GM12878 (cell line): Measurements from ENCODE around the gene RNASE2. TPM values are rescaled to one million over a fixed set of nuclear protein-coding genes. Genes with fewer than 3 reads are reported as not detected.
"Not testable (repeated sequence)": the region's sequence is repeated elsewhere in the genome, so short reads cannot be mapped to it uniquely, and the experiment has no call there.

Source experiments
- ATAC-seq: fragments of 200-7000 bp; cut with Tn5 transposase; 3 replicates; pipeline ENCODE4 v1.9.1; 2020; ENCODE audit warnings: mild to moderate bottlenecking, moderate library complexity
- BruUV-seq: library from RNA; stranded (reverse); fragments of 400-500 nt; replicated peaks from 2 replicates; lab custom pipeline; 2021; lab: Mats Ljungman, UMichigan
- CTCF ChIA-PET: fragments of 300-600 bp; sonication (Branson Sonifier 250); formaldehyde crosslinking; extraction: SDS; loops from one replicate; lab custom pipeline; 2021; ENCODE audit warnings: inconsistent platforms; lab: Yijun Ruan, JAX
- POLR2A ChIA-PET: fragments of 350-600 bp; formaldehyde crosslinking; extraction: SDS; loops from one replicate; lab custom pipeline; 2021; ENCODE audit warnings: inconsistent platforms; lab: Charles Lee
- RAD21 ChIA-PET: fragments of 300-600 bp; sonication (Branson Sonifier 250); formaldehyde crosslinking; loops from one replicate; lab custom pipeline; 2023; ENCODE audit warnings: antibody characterized with exemption; ENCODE audit not compliant: unreplicated experiment; lab: Charles Lee
- SMC1A ChIA-PET: fragments of 300-600 bp; sonication (Branson Sonifier 250); formaldehyde crosslinking; loops from one replicate; lab custom pipeline; 2023; ENCODE audit not compliant: unreplicated experiment, uncharacterized antibody; lab: Charles Lee
- DNase-seq: peaks from one replicate; pipeline ENCODE4 v3.0.0-alpha.2; 2011; ENCODE audit warnings: low read depth, low spot score
- FAIRE-seq: peaks from 3 replicates; lab custom pipeline; 2011; peaks lifted over from hg19 to GRCh38; lab: Jason Lieb, UNC
- H2AFZ ChIP-seq: 2 replicates; pipeline ENCODE4 v1.6.0; 2011; ENCODE audit warnings: low read depth, low read length, control low read depth; ENCODE audit not compliant: control insufficient read depth
- H3K27ac ChIP-seq: 2 replicates; pipeline ENCODE4 v1.5.1; 2011; ENCODE audit warnings: control low read depth; ENCODE audit not compliant: control insufficient read depth, insufficient read depth
- H3K27me3 ChIP-seq, 2 experiments: replicated peaks in 1 of 2; 2 replicates each; pipeline versions ENCODE4 v1.6.0 to v1.6.1; 2011; ENCODE audit warnings: low read length in 1 of 2; ENCODE audit not compliant: control insufficient read depth in 2 of 2, insufficient read depth in 2 of 2
- H3K36me3 ChIP-seq, 2 experiments: 2 replicates each; pipeline ENCODE4 v1.5.1; 2011; ENCODE audit warnings: low read length in 1 of 2; ENCODE audit not compliant: control insufficient read depth in 2 of 2, insufficient read depth in 2 of 2
- H3K4me1 ChIP-seq: 2 replicates; pipeline ENCODE4 v1.6.1; 2011; ENCODE audit warnings: mild to moderate bottlenecking, low read length, moderate library complexity, mixed read lengths; ENCODE audit not compliant: control insufficient read depth, insufficient read depth
- H3K4me2 ChIP-seq: 2 replicates; pipeline ENCODE4 v1.6.0; 2011; ENCODE audit warnings: control low read depth; ENCODE audit not compliant: control insufficient read depth, insufficient read depth
- H3K4me3 ChIP-seq: fragments of 200-600 bp; sonication (generic); 2 replicates; pipeline ENCODE4 v1.5.1; 2016
- H3K79me2 ChIP-seq: 2 replicates; pipeline ENCODE4 v1.6.0; 2011; ENCODE audit warnings: low read length; ENCODE audit not compliant: control insufficient read depth, insufficient read depth
- H3K9ac ChIP-seq: 2 replicates; pipeline ENCODE4 v1.8.0; 2011; ENCODE audit warnings: low read length, control low read depth, mixed read lengths; ENCODE audit not compliant: control insufficient read depth, insufficient read depth
- H3K9me3 ChIP-seq: replicated peaks from 3 replicates; pipeline ENCODE4 v1.5.1; 2011; ENCODE audit warnings: mild to moderate bottlenecking, low read length; ENCODE audit not compliant: control insufficient read depth, insufficient read depth
- H4K20me1 ChIP-seq: 2 replicates; pipeline ENCODE4 v1.6.0; 2011; ENCODE audit not compliant: control insufficient read depth, insufficient read depth
- ASH2L ChIP-seq: fragments of 300-600, 200-600 bp; sonication (generic); IDR thresholded peaks from 2 replicates; pipeline ENCODE4 v1.6.1; 2017; ENCODE audit warnings: low read depth, mild to moderate bottlenecking, borderline replicate concordance
- ATF3 ChIP-seq: IDR thresholded peaks from 2 replicates; pipeline ENCODE4 v1.6.1; 2011; ENCODE audit warnings: low read depth, mild to moderate bottlenecking, low read length, moderate library complexity, borderline replicate concordance; ENCODE audit errors: extremely low read depth
- GABPA ChIP-seq: IDR thresholded peaks from 2 replicates; pipeline ENCODE4 v1.6.1; 2014; ENCODE audit warnings: antibody characterized with exemption, low read depth, mild to moderate bottlenecking, inconsistent platforms
- IRF3 ChIP-seq: fragments of 450-650 bp; IDR thresholded peaks from 2 replicates; pipeline ENCODE4 v1.6.1; 2014; ENCODE audit warnings: mild to moderate bottlenecking
- MEF2B ChIP-seq: fragments of 450-650 bp; IDR thresholded peaks from 2 replicates; pipeline ENCODE4 v1.6.1; 2018; ENCODE audit warnings: mild to moderate bottlenecking, moderate library complexity; ENCODE audit not compliant: partially characterized antibody, poor library complexity, severe bottlenecking
- NBN ChIP-seq: fragments of 450-650 bp; IDR thresholded peaks from 2 replicates; pipeline ENCODE4 v1.6.1; 2016
- RAD21 ChIP-seq: IDR thresholded peaks from 2 replicates; pipeline ENCODE4 v1.6.1; 2011; ENCODE audit warnings: mild to moderate bottlenecking, low read depth, low read length, moderate library complexity; ENCODE audit not compliant: insufficient read depth
- RB1 ChIP-seq: fragments of 450-650 bp; formaldehyde crosslinking; IDR thresholded peaks from 2 replicates; pipeline ENCODE4 v1.6.1; 2017; ENCODE audit warnings: mild to moderate bottlenecking, borderline replicate concordance
- SKIL ChIP-seq: fragments of 450-650 bp; IDR thresholded peaks from 2 replicates; pipeline ENCODE4 v1.6.1; 2017; ENCODE audit warnings: mild to moderate bottlenecking, low read depth, inconsistent platforms; ENCODE audit not compliant: poor library complexity, severe bottlenecking
- SUPT20H ChIP-seq: IDR thresholded peaks from 2 replicates; pipeline ENCODE4 v1.6.1; 2011; ENCODE audit warnings: low read depth, mild to moderate bottlenecking, low read length, moderate library complexity, borderline replicate concordance; ENCODE audit not compliant: control insufficient read depth
- ZNF217 ChIP-seq: fragments of 450-650 bp; IDR thresholded peaks from 2 replicates; pipeline ENCODE4 v1.6.1; 2017; ENCODE audit warnings: antibody characterized with exemption, mild to moderate bottlenecking
- WGBS: methylation state at CpG from one replicate; pipeline ENCODE4 v1.1.6; 2016; ENCODE audit warnings: low lambda C conversion rate; ENCODE audit not compliant: insufficient replicate concordance, insufficient coverage; ENCODE audit errors: missing lambda C conversion rate; 5-methylcytosine and 5-hydroxymethylcytosine counted together
- in situ Hi-C: fragments of 300-500 bp; cut with MboI; formaldehyde crosslinking; loops from 9 replicates; pipeline ENCODE4 v1.14.3; 2018; ENCODE audit warnings: mixed read lengths
- intact Hi-C: fragments of 100-400 bp; cut with micrococcal nuclease; formaldehyde crosslinking; loops from one replicate; pipeline ENCODE4 v1.14.2; 2022; ENCODE audit not compliant: unreplicated experiment
- polyA plus RNA-seq, 11 experiments: library from polyadenylated mRNA; depleted of rRNA in 4 of 11; unstranded in 6 of 11; stranded (reverse) in 5 of 11; fragments of >200 nt; fragmentation: Nextera tagmentation in 4 of 11; fragmentation: Illumina TruSeq in 1 of 11; extraction: Ambion mirVana in 4 of 11; extraction: Trizol in 1 of 11; gene quantifications; 1 replicate in 1 of 11; 2 replicates in 10 of 11; pipeline versions ENCODE4 v1.2.1 to v1.2.3, GENCODE V29; 2011 to 2016; ENCODE audit warnings: inconsistent platforms in 2 of 11, missing spikeins in 2 of 11, low read depth in 1 of 11
- total RNA-seq, 4 experiments: library from RNA; depleted of rRNA in 3 of 4; stranded (reverse); fragments of >200 nt in 3 of 4; fragmentation: Illumina TruSeq in 1 of 4; extraction: Trizol in 1 of 4; gene quantifications; 2 replicates each; pipeline versions ENCODE4 v1.2.1 to v1.2.3, GENCODE V29; 2013 to 2021

The RNASE2 gene
- total and polyA plus RNA-seq, 10 of the 15 experiments (the other 5 are each of a cell fraction or from before 2014, with no cell fraction given), result not detected

GRCh38 chr14:20985650-20986049, 30.4 kb downstream of the RNASE2 start:
- 69% methylated on average over 4 of the region's 4 CpGs for WGBS
- POLR2A ChIA-PET, H3K4me2 ChIP-seq, intact Hi-C loops, RAD21 ChIA-PET, FAIRE-seq, H3K4me3 ChIP-seq, SMC1A ChIA-PET, ATAC-seq, H3K9me3 ChIP-seq, H2AFZ ChIP-seq, H3K36me3 ChIP-seq, H3K4me1 ChIP-seq, H3K79me2 ChIP-seq, H3K9ac ChIP-seq, in situ Hi-C loops, BruUV-seq, H3K27ac ChIP-seq, H3K27me3 ChIP-seq, H4K20me1 ChIP-seq, DNase-seq: not testable (repeated sequence)
- CTCF ChIA-PET, result interaction anchor here (0.9 to 1.2 kb wide), 2 partner anchors 14 to 20 kb away, joined by 3 to 5 read pairs; no protein-coding TSS in a partner anchor

- ATAC-seq, result no peak
- SMC1A ChIA-PET, result no interaction called here
- Histone ChIP-seq H3K4me1 (peaks cover 5% of the 10 kb centered on the region), H3K27me3 (no peaks in the 10 kb centered on the region), H3K9me3 (no peaks in the 10 kb centered on the region), H3K79me2 (peaks cover 16% of the 10 kb centered on the region), H3K27ac (no peak overlapping the region), H3K36me3 (no peaks in the 10 kb centered on the region), H3K9ac (no peak overlapping the region), H2AFZ (no peak overlapping the region), H4K20me1 (no peaks in the 10 kb centered on the region), H3K4me3 (no peak overlapping the region), H3K4me2 (no peak overlapping the region)
- WGBS, result 0% methylated on average over 2 of the region's 2 CpGs
- CTCF ChIA-PET, result no interaction called here
- intact Hi-C loops, result no loop called here
- no peak for DNase-seq
- no peak for FAIRE-seq
- POLR2A ChIA-PET, result no interaction called here
- BruUV-seq, result no TSS peak
- in situ Hi-C loops, result no loop called here
- RAD21 ChIA-PET, result no interaction called here
- TF ChIP-seq ATF3, result no peak
- no peak for TF ChIP-seq GABPA
- no peak for TF ChIP-seq SUPT20H
- TF ChIP-seq SKIL, result no peak
- TF ChIP-seq NBN, result no peak
- TF ChIP-seq RAD21, result no peak
- no peak for TF ChIP-seq MEF2B
- TF ChIP-seq RB1, result no peak
- no peak for TF ChIP-seq IRF3
- no peak for TF ChIP-seq ZNF217
- no peak for TF ChIP-seq ASH2L
These were observed 31.5 kb downstream of the RNASE2 start for GRCh38 chr14:20986811-20987210.
